Measurements from ENCODE around the gene FTMT.
"Not testable (repeated sequence)": the region's sequence is repeated elsewhere in the genome, so short reads cannot be mapped to it uniquely, and the experiment has no call there.

Gene FTMT

DNA sequence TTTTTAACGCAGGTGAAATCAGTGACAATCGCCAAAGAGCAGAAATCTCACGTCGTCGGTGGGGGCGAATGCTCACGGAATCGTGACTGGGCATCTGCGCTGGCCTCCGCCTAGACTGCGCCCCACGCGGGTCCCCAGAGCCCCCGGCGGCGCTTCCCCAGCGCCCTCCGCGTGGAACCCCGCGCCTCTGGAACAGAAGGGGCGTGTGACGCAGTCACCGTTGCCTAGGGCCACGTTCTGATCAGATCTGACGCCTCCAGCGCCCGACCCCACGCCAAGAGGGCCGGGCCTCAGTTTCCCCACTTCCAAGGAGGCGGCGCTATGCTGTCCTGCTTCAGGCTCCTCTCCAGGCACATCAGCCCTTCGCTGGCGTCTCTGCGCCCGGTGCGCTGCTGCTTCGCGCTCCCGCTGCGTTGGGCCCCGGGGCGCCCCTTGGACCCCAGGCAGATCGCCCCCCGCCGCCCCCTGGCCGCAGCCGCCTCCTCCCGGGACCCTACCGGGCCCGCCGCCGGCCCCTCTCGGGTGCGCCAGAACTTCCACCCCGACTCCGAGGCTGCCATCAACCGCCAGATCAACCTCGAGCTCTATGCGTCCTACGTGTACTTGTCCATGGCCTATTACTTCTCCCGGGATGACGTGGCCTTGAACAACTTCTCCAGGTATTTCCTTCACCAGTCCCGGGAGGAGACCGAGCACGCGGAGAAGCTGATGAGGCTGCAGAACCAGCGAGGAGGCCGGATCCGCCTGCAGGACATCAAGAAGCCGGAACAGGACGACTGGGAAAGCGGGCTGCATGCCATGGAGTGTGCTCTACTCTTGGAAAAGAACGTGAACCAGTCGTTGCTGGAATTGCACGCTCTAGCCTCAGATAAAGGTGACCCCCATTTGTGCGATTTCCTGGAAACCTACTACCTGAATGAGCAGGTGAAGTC lies at the start of gene FTMT:
Gene FTMT (plus strand): TSS at position 240 of the 932 bp plus-strand sequence. CDS start 82 bp downstream, at position 322.
- DNase-seq, result no peak

DNA sequence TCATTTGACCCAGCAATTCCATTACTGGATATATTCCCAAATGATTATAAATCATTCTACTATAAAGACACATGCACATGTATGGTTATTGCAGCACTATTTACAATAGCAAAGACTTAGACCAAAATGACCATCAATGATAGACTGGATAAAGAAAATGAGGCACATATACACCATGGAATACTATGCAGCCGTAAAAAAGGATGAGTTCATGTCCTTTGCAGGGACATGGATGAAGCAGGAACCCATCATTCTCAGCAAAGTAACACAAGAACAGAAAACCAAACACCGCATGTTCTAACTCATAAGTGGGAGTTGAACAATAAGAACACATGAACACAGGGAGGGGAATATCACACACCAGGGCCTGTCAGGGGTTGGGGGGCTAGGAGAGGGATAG lies 46.4 kb upstream of the FTMT start:
- not testable (repeated sequence) for DNase-seq

DNA sequence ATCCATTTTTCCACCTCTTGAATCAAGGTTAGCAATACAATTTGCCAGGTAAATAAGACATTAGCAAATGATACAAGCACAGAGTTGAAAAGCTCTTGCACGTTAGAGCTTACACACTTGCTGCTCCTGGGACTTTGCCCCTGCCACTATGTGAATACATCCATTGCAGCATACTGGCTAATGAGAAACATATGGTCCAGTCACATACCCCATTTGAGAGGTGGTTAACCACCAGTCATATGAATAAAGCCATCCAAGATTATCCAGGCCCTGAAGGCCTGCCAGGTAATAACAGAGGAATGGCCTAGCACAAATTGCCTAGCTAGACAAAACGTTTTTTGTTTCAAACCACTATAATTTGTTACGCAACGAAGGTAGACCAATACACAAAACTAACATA lies 45.8 kb upstream of the FTMT start:
- DNase-seq, result no peak

DNA sequence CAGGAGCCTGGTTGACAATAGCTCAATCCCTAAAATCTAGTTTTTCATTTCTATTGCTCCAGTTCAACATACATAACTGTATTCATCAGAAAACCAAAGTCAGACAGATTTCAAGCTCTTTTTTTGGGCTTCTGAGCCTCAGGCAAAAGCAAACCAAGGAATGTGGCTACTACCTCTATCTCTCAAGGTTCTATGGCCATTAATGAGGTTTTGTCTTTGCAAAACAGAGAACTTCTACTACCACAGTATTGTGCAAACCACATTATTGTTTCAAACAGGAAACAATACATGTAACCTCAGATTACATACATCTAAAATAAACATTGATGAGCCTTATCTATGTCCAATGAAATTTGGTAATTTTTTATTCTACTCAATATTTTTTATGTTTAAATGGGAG lies 35.5 kb upstream of the FTMT start:
- no peak for DNase-seq

DNA sequence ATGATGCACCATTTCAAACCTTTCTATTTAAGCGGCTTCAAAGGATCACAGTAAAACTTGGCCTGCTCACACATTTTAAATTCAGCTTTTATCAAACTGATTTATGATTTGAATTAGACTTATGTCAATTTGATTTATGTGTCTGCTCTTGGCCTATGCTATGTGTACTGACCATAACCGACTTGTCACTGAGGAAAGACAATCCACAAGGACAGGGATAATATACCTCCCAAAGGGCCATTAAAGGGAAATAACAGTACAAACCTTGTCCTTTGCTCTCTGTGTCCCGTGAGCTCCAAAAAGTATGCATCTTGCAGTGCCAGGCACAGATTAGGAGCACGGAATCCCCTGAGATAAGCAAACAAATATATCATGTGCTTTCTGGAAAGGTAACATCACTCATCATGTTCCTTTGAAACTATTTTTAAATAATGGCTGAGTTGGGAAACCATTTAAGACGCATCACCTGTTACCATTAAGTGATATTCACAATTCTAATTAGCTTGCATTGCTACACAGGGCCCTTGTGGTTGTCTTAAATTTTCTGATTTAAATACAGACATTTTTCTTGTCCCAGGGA lies 31.9 kb upstream of the FTMT start:
- DNase-seq, result no peak

DNA sequence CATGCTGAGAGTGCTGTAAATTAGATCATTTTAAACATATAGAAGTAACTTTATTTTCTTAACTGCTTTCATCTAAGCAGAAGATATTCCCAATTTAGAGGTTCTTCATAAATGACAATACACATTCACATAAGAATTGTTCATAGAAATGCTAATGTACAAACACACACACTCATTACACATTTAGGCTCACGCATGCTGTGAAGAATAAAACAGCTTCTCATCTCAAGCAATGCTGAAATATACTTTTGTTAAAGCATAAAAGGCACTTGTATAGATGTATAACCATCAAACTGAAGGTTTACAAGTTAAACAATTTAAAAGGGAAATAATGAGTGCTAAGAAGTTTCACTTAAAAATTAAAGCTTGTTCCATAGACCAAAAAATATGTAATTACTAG lies 18.1 kb upstream of the FTMT start:
- DNase-seq, result no peak

DNA sequence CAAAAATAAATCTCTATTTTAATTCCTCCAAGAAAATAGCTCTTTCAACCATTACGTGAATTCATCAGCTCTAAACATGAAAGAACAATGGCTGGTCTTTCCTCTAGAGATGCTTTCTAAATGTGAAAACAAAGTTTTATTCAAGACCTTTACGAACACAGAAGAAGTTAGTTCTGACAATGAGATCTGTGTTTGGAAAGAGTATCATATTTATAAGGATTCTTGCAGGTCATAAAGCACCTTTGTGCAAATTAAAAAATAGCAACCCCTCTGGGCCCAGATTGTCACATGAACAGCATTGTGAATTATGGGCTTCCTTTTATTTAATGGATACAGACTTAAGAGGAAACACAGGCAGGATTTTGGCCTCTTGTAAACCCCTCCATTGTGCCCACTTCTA lies 17.7 kb upstream of the FTMT start:
- DNase-seq, result no peak

DNA sequence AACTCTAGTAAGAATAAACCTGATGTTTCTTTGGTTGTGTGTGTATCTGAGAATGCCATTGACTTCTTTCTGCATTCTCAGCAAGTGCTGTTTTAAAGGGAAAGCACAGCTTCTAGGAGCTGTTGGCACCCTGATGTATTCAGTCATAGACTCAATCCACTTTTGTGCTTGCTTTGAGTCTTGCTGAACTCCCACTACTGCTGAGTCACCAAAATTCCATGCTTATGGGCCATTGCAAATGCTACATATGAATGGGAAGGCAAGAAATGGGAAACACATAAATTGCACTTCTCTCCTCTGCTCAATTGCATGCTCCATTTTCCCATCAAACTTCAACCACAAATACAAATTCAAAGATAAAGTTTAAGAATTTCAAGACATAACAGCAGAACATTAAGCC lies 9.8 kb upstream of the FTMT start:
- no peak for DNase-seq

DNA sequence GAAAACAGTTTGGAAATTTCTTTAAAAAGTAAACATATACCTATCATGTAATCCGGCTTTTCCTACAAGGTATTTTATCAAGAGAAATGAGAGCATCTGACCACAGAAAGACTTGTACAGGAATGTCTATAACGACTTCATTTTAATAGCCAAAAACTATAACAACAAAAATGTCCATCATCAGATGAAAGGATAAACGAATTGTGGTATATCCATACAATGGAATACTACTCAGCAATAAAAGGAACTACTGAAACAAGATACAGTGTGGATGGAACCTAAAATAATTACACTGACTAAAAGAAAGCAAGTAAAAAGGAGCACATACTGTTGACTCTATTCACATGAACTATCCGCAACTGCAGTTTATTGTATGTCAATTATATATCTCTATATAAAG lies 1.4 kb upstream of the FTMT start:
- no peak for DNase-seq

DNA sequence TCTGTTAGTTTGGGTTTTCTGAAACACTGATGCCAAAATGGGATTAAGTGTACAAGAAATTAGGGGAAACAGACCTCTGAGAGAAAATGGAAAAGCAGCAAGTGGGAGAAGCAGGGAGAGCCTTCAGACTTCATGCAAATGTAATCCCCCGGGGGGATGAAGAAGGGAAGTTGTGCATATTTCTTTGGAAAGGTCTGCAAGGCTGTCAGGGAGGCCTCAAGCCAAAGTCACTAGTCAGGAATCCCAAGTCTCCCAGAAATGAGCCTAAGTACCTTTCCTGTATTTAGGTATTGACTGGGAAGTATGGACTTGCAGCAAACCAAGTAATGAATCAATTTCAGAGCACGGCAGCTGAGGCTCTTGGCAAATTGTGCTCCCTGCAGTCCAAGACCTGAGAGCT lies 2.2 kb downstream of the FTMT start:
- DNase-seq, result no peak

DNA sequence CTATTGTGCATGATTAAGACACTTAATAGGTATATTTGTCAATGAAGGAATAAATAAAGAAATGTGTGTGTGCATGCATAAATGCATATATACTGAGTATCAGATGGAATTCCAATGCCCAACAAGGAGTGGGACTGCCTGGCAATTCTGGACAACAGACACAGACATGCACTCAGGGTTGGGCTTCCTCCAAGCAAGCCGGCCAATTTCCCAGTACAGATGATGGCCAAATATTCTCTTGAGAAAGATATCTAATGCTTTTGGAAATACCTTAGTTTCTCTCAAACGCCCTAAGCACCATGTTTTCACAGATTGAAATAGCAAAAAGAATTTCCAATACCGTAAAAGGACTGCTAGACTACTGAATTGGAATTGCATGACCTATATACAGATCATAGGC lies 11.1 kb downstream of the FTMT start:
- DNase-seq, result no peak

DNA sequence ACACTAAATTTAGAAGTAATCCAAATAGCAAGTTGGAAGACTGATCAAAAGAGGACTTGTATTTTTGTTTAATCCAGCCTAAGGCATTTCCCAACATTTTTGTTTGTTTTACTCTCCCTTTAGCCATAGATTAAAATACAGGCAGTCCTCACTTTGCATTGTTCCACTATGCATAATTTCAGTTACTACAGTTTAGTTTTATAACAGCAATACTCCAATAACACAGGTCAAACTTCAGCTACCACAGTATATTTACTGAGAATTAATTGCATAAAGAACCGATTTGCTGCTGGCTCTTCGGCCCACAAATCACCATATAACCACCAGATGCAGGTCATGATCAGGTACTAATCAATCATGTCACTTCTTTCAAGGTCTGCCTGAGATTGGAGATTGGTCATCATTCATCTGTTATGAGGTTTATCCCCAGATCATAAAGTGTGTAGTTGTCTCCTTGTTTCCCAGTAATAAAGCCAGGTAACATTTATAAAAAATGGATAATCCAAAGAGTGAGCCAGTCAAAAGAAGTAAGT lies 12.1 kb downstream of the FTMT start:
- DNase-seq, result no peak

DNA sequence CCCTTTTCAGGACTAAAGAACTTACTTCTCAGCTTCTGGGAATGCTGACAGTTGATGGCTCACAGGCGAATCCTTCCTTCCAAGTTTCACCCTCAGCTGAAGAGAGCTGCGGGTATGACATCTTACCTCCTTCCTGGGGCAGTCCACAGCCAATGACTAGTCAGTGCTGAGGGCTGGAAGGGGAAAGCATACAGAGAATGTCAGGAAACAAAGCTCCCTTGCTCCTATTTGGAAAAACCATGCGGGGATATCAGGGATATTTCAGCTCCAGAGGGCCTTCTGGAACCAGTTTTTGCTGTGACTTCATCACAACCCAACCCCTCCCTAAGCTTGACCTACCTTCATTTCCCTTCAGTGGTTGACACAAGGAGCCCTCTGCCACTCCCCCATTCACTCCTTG lies 15.7 kb downstream of the FTMT start:
- DNase-seq, result no peak

DNA sequence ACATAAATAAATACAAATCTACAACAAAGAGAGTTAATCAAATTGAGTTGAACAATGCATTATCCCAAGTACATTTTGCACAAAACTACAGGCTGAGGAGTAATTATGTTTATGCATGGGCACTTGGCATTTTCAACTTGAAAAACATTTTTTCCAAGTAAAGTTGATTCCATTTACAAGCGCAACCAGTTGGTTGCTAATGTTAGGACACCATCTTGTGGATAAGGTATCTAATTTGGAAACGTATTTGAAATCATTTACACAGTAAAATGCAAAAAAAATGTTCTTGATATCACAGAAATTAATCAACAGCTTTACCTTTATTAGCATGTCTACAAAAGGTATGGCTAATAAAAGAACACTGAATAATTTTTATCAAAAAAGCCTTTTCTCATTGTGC lies 18.8 kb downstream of the FTMT start:
- DNase-seq, result no peak

DNA sequence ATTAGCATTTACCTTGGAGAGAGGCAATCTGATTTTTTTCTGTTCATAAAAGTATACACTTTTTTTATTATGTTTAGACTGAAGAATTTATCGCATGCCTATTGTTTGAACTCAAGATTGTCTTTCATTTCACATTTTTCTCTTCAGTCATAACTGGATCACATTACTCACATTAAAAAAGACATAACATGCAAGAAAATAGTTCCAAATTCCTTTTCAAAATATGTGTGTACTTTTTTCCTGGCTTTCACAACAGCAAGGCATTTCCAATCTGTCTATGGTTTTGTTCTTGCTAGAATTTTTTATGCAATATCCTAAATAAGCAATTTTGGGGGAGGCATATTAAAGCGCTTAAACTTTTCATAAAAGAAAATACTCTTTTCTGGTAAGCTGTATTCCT lies 21.2 kb downstream of the FTMT start:
- DNase-seq, result no peak

DNA sequence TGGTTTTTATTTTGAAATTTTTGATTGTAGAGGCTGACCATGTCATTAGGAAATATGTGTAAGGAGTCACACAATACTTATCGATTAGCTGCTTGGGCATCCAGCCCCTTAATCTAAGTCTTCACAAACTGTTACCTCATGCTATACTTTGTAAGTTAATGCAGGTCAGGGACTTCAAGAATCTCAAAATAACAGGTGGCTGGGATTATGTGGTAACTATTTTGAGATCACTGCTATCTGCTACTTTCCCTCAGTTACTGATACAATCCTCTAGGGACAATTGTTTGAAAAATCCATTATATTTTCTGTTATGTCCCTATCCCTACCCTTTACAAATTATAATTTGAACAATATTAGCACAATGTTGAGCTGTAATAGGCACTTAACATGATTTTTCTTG lies 21.7 kb downstream of the FTMT start:
- DNase-seq, result no peak

DNA sequence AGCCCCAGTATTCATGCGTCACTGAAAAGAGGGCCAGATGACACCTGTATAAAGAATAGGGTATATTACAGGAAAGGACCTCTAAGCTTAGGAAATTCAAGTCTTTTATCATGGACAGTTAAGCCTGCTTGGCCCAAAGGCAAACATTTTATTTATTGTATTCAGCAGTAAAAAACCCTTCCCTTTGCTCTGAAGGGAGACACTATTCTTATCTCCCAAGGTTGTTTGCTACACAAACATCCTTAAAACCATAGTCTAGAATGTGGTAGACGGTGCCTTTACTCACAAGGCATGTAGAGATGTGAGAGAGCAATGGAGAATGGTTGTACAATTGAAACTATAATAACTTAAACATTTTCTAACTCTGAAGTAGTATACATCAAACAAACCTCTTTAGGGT lies 33.9 kb downstream of the FTMT start:
- DNase-seq, result no peak

DNA sequence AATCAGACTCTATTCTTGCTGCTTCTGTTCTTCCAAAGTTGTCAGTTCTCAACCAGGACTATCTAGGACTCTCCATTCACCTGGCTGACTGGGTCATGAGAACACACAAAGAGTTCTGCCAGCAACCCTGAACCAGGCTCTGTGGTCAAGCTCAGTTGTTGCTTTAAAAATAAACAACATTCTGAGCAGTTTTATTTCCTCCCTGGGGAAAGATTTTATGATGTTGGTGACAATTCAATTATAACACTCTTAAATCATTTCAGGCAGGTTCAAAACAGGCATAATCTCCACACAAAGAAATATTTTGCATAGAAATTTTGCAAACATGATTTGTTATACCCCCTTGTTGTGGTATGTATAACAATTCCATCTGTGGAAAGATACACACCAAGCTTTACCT lies 36.0 kb downstream of the FTMT start:
- DNase-seq, result no peak

DNA sequence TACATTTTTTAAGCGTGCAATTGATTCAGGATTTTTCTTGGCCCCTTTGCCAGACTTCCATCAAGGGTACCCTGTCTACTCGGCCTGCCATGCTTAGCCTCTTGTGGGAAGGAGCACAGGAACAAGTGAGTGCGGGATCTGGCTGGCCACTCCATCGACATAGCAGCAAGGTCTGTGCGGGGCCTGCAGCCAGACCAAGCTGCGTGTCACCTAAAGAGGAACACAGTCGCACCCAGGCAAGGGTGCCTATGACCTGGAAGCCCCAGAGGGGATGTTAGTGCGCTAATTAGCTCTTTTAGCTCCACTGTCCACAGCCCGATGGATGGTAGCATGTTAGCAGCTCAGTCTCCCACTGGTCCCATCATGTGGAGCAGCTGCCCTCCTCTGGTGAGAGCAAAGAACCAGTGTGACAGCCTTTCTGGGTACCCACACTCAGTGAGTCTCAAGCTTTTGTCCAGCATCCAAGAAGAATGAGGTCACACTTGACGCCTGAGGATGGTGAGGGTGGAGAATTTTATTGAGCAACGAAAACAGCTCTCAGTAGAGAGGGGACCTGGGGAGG lies 38.7 kb downstream of the FTMT start:
- no peak for DNase-seq

DNA sequence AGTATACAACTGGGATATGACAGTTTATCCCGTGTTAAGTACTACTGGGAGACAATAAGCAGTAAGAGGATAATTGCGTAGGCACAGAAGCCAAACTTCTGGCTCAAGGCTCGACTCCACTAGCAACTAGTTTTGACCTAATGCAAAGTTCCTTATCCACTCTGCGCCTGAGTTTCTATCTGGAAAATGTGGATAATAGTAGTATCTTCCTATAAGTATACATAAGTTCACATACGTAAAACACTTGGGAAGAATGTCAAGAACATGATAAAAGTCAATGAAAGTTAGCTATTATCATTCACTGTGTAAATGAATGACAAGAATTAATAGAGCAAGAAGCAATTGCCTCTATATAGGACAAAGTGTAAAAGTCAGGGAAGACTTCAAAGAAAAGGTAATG lies 45.7 kb downstream of the FTMT start:
- DNase-seq, result no peak

DNA sequence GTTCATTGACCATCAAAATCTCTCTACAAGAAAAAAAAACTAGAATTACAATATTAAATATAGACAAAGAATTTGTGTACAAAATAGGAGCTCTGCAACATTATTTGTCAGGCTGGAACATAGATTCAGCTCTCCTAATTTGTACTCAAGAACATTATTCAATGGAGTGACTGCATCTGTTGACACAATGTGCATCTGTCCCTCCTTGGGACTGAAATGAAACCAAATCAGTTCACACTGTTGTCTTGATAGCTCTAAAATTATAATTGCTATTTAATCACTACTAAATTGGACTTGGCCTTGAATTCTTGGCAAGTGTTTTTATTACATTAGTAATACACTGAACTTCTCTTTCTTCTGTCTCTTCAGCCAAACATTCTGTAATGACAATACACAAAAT lies 47.7 kb downstream of the FTMT start:
- no peak for DNase-seq

Data from stimulated activated CD4-positive, alpha-beta T cell treated with anti-CD3 and anti-CD28 coated beads, Interleukin-1b, Interleukin-23, amount 100 ng/mL, for 48 hours (primary cell).